HG03520 (cell line): ENCODE results near the gene RASD1.
"Not testable (repeated sequence)": the region's sequence is repeated elsewhere in the genome, so short reads cannot be mapped to it uniquely, and the experiment has no call there.

ENCODE experiments used
- ATAC-seq: cut with Tn5 transposase; IDR thresholded peaks from one replicate; pipeline ENCODE4 v1.9.1; 2021; ENCODE audit warnings: mild to moderate bottlenecking, moderate library complexity; ENCODE audit not compliant: unreplicated experiment

The RASD1 gene

GRCh38 chr17:17497845-17498520 lies 1.8 kb upstream of the RASD1 start:
- ATAC-seq: no peak

- ATAC-seq: no peak
Measured at GRCh38 chr17:17497065-17497844, 1.1 kb upstream of the RASD1 start.

- no peak for ATAC-seq
Measured at GRCh38 chr17:17495536-17496188, 533 bp downstream of the RASD1 start.

- no peak for ATAC-seq
Measured at GRCh38 chr17:17494870-17495535, 1.2 kb downstream of the RASD1 start.

GRCh38 chr17:17494499-17494869 lies 1.7 kb downstream of the RASD1 start:
- ATAC-seq: no peak

GRCh38 chr17:17493986-17494466 lies 2.2 kb downstream of the RASD1 start:
- no peak for ATAC-seq

- no peak for ATAC-seq
Measured at GRCh38 chr17:17493249-17493985, 2.8 kb downstream of the RASD1 start.

- ATAC-seq: no peak
Measured at GRCh38 chr17:17492571-17492970, 3.6 kb downstream of the RASD1 start.

- no peak for ATAC-seq
Measured at GRCh38 chr17:17492085-17492484, 4.1 kb downstream of the RASD1 start.

- ATAC-seq: no peak
Measured at GRCh38 chr17:17491546-17491988, 4.6 kb downstream of the RASD1 start.

GRCh38 chr17:17491031-17491471 lies 5.1 kb downstream of the RASD1 start:
- no peak for ATAC-seq

- no peak for ATAC-seq
Measured at GRCh38 chr17:17487998-17488397, 8.2 kb downstream of the RASD1 start.

- not testable (repeated sequence) for ATAC-seq
Measured at GRCh38 chr17:17486416-17486815, 9.8 kb downstream of the RASD1 start.

- no peak for ATAC-seq
Measured at GRCh38 chr17:17485420-17485819, 10.8 kb downstream of the RASD1 start.

- no peak for ATAC-seq
Measured at GRCh38 chr17:17484451-17484899, 11.7 kb downstream of the RASD1 start.

GRCh38 chr17:17481860-17482259 lies 14.3 kb downstream of the RASD1 start:
- ATAC-seq: no peak

GRCh38 chr17:17480593-17481148 lies 15.5 kb downstream of the RASD1 start:
- no peak for ATAC-seq

- no peak for ATAC-seq
Measured at GRCh38 chr17:17479209-17479608, 17.0 kb downstream of the RASD1 start.

GRCh38 chr17:17476865-17477467 lies 19.2 kb downstream of the RASD1 start, which contains the start of gene MED9:
TSS of gene MED9 (plus strand) at chr17:17477000. CDS start at chr17:17477042, 42 bp downstream.
- ATAC-seq: no peak
